PFSK-1 (cell line): ENCODE results near the gene DRGX.

Experiments
- FOXP2 ChIP-seq: optimal IDR thresholded peaks from 2 replicates; pipeline ENCODE3; 2011; ENCODE audit warnings: borderline replicate concordance, control low read depth, inconsistent platforms; ENCODE audit not compliant: insufficient read depth; ENCODE audit errors: extremely low read length, extremely low read depth
- POLR2AphosphoS5 ChIP-seq: IDR thresholded peaks from 2 replicates; pipeline ENCODE4 v1.6.1; 2012; ENCODE audit warnings: low read depth, mild to moderate bottlenecking, control low read depth, low read length, moderate library complexity
- SIN3A ChIP-seq: IDR thresholded peaks from 2 replicates; pipeline ENCODE4 v1.6.1; 2012; ENCODE audit warnings: mild to moderate bottlenecking, low read length, moderate library complexity, borderline replicate concordance; ENCODE audit not compliant: insufficient read depth
- TAF1 ChIP-seq: IDR thresholded peaks from 2 replicates; pipeline ENCODE4 v1.6.1; 2012; ENCODE audit warnings: low read length, control low read depth, borderline replicate concordance; ENCODE audit not compliant: insufficient read depth
- TF ChIP-seq, protein P1 (sequence below), 2 experiments: IDR thresholded peaks; 2 replicates each; pipeline versions ENCODE4 v1.6.1 to v1.8.0; 2011 to 2012; ENCODE audit warnings: low read depth in 2 of 2, low read length in 2 of 2, control low read depth in 1 of 2, inconsistent platforms in 1 of 2, mild to moderate bottlenecking in 1 of 2, moderate library complexity in 1 of 2; ENCODE audit not compliant: insufficient read depth in 1 of 2

DNA sequence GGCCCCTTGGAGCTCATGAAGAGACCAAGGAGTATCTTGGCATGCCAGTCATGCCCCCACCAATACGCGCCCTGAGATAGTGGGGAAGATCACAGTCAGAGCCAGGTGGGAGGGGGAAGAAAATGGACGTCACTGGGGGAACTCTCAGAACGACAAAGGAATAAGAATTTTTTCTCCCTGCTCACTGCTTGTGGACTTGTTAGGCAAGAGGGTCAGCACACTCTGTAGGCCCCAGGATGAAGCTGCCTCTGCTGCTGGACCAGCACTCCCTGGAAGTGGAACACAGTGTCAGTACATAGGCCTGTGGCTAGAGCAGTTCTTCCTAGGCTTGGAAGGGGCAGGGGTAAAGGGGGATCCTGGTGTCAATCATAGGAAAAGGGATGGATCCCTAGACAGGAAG lies 46.5 kb downstream of the DRGX start:
- TF ChIP-seq, protein P1, sequence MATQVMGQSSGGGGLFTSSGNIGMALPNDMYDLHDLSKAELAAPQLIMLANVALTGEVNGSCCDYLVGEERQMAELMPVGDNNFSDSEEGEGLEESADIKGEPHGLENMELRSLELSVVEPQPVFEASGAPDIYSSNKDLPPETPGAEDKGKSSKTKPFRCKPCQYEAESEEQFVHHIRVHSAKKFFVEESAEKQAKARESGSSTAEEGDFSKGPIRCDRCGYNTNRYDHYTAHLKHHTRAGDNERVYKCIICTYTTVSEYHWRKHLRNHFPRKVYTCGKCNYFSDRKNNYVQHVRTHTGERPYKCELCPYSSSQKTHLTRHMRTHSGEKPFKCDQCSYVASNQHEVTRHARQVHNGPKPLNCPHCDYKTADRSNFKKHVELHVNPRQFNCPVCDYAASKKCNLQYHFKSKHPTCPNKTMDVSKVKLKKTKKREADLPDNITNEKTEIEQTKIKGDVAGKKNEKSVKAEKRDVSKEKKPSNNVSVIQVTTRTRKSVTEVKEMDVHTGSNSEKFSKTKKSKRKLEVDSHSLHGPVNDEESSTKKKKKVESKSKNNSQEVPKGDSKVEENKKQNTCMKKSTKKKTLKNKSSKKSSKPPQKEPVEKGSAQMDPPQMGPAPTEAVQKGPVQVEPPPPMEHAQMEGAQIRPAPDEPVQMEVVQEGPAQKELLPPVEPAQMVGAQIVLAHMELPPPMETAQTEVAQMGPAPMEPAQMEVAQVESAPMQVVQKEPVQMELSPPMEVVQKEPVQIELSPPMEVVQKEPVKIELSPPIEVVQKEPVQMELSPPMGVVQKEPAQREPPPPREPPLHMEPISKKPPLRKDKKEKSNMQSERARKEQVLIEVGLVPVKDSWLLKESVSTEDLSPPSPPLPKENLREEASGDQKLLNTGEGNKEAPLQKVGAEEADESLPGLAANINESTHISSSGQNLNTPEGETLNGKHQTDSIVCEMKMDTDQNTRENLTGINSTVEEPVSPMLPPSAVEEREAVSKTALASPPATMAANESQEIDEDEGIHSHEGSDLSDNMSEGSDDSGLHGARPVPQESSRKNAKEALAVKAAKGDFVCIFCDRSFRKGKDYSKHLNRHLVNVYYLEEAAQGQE (IDR thresholded peaks at IDR 0.05; ENCODE audit: insufficient read depth in 1 of 2, low read depth in 2 of 2, low read length in 2 of 2): no peak
- TF ChIP-seq TAF1: no peak
- TF ChIP-seq POLR2AphosphoS5: no peak
- TF ChIP-seq SIN3A: no peak
- no peak for TF ChIP-seq FOXP2
